Measurements from ENCODE around the gene LRAT.

The LRAT gene

GRCh38 chr4:154743683-154744340 lies at the start of gene LRAT:
Gene LRAT, plus strand, starts transcription at chr4:154744000. Its CDS starts 327 bp downstream, at chr4:154744327.
- no peak for DNase-seq (ENCODE audit: low read depth)
- peak within 1 kb of the TSS; percentile 27 for H3K4me3 ChIP-seq (ENCODE audit: low read depth, low read length)
- no peak for TF ChIP-seq CTCF (conservative IDR thresholded peaks at IDR 0.05; ENCODE audit: low read depth, low read length)

- DNase-seq (ENCODE audit: low read depth) = no peak
- TF ChIP-seq CTCF (conservative IDR thresholded peaks at IDR 0.05; ENCODE audit: low read depth, low read length) = no peak
Observed at GRCh38 chr4:154707877-154708276, 35.9 kb upstream of the LRAT start.

GRCh38 chr4:154709550-154709949 lies 34.2 kb upstream of the LRAT start:
- no peak overlapping the region for H3K4me3 ChIP-seq (ENCODE audit: low read depth, low read length)
- TF ChIP-seq CTCF (conservative IDR thresholded peaks at IDR 0.05; ENCODE audit: low read depth, low read length) = no peak
- no peak for DNase-seq (ENCODE audit: low read depth)

More at GRCh38 chr4:154707877-154708276, 35.9 kb upstream of the LRAT start:
- H3K4me3 ChIP-seq (ENCODE audit: low read depth, low read length) = no peak overlapping the region

GRCh38 chr4:154711522-154711921 lies 32.3 kb upstream of the LRAT start:
- no peak for DNase-seq (ENCODE audit: low read depth)
- no peak for TF ChIP-seq CTCF (conservative IDR thresholded peaks at IDR 0.05; ENCODE audit: low read depth, low read length)
- H3K4me3 ChIP-seq (ENCODE audit: low read depth, low read length) = no peak overlapping the region

GRCh38 chr4:154714339-154715040 lies 29.3 kb upstream of the LRAT start:
- no peak for TF ChIP-seq CTCF (conservative IDR thresholded peaks at IDR 0.05; ENCODE audit: low read depth, low read length)
- peak; percentile 9 for DNase-seq (ENCODE audit: low read depth)

GRCh38 chr4:154719087-154719486 lies 24.7 kb upstream of the LRAT start:
- peak; percentile 56 for DNase-seq (ENCODE audit: low read depth)
- no peak overlapping the region for H3K4me3 ChIP-seq (ENCODE audit: low read depth, low read length)
- TF ChIP-seq CTCF (conservative IDR thresholded peaks at IDR 0.05; ENCODE audit: low read depth, low read length) = no peak

More at GRCh38 chr4:154714339-154715040, 29.3 kb upstream of the LRAT start:
- no peak overlapping the region for H3K4me3 ChIP-seq (ENCODE audit: low read depth, low read length)
